22Rv1 (cell line): ENCODE results near the gene KRT9.

Experiments
- H3K27ac ChIP-seq: fragments of 450-650 bp; 2 replicates; pipeline ENCODE4 v1.5.1; 2017
- CTCF ChIP-seq: fragments of 450-650 bp; IDR thresholded peaks from 2 replicates; pipeline ENCODE4 v1.5.1; 2017; ENCODE audit warnings: mild to moderate bottlenecking
- ZFX ChIP-seq: fragments of 450-650 bp; IDR thresholded peaks from 2 replicates; pipeline ENCODE4 v1.6.1; 2017; ENCODE audit warnings: antibody characterized with exemption, borderline replicate concordance

The KRT9 gene

GRCh38 chr17:41527063-41528023, 44.5 kb downstream of the KRT9 start:
- H3K27ac ChIP-seq, result peak overlapping the region; percentile 87
- TF ChIP-seq CTCF (peak; percentile 26; the same call in 1 of the 2 replicates), ZFX (no peak)

- TF ChIP-seq ZFX (no peak), CTCF (no peak)
- H3K27ac ChIP-seq, result peak overlapping the region; percentile 87
Observed at GRCh38 chr17:41524261-41524660, 47.6 kb downstream of the KRT9 start.

GRCh38 chr17:41523787-41524186, 48.1 kb downstream of the KRT9 start:
- no peak for TF ChIP-seq ZFX
- TF ChIP-seq CTCF, result no peak
- peak overlapping the region; percentile 87 for H3K27ac ChIP-seq

GRCh38 chr17:41523225-41523593, 48.6 kb downstream of the KRT9 start:
- H3K27ac ChIP-seq, result peak overlapping the region; percentile 87
- TF ChIP-seq ZFX, result no peak
- TF ChIP-seq CTCF, result no peak

- peak overlapping the region; percentile 87 for H3K27ac ChIP-seq
- TF ChIP-seq CTCF (no peak), ZFX (no peak)
Observed at GRCh38 chr17:41522301-41523224, 49.3 kb downstream of the KRT9 start.

GRCh38 chr17:41521574-41522261, 50.1 kb downstream of the KRT9 start:
- TF ChIP-seq ZFX (no peak), CTCF (no peak)
- H3K27ac ChIP-seq, result peak overlapping the region; percentile 87
